SH-SY5Y (cell line): ENCODE measurements around the gene SKP2.

ENCODE experiments used
- GATA2 ChIP-seq: IDR thresholded peaks from 2 replicates; pipeline ENCODE4 v1.6.1; 2011; ENCODE audit warnings: mild to moderate bottlenecking, low read depth, low read length
- GATA3 ChIP-seq: IDR thresholded peaks from 2 replicates; pipeline ENCODE4 v1.6.1; 2011; ENCODE audit warnings: low read depth, mild to moderate bottlenecking, low read length, moderate library complexity

The SKP2 gene

DNA sequence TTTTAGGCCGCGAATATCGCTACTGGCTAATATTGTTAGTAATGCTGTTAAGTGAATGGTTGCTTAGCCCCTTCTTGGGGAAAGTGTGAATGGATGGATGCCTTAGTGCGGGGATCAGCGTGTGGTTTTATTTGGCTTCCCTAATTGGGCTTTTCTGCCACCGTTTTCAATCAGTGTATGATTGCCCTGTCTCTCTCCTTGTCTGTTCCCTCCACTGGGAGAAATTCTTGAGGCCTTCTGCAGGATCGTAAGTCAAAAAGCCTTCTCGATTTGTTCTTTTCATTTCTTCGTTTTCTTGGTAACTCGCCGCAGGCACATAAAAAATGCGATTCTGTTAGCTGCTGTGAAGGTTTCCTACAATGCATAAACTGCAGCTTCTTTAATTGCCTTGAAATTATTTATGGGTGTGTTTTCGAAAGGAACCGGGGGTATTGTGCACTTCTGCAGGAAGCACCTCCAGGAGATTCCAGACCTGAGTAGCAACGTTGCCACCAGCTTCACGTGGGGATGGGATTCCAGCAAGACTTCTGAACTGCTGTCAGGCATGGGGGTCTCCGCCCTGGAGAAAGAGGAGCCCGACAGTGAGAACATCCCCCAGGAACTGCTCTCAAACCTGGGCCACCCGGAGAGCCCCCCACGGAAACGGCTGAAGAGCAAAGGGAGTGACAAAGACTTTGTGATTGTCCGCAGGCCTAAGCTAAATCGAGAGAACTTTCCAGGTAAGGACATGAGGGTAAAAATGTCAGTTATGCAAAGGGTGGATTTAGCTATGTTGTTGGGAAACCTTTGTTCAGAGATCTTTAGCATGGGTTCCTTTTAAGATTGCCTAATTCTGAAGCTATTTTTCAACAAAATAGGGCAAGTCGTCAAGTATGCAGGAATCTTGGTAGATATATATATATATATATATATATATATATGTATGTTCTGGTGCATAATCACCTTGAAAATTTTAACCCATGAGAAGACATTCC, 700 bp downstream of the SKP2 start:
- TF ChIP-seq GATA3 (no peak), GATA2 (no peak)

DNA sequence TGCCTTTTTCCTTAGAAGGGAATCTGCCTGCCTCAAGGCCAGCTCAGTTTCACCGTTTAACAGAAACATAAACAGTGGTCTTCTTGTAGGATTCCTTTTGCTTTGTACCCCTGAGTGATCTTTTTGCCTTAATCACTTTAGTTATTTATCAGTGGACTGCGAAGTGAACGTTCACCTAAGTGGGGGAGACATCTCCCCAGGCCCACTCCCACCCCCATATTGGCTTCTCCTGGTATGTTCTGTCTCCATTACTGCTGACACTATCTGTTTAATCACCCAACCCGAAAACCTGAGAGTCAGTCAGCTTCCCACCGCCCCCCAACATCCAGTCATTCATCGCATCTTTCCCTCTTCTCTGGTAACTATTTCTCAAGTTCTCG, 1.4 kb downstream of the SKP2 start:
- TF ChIP-seq GATA3 (no peak), GATA2 (no peak)

DNA sequence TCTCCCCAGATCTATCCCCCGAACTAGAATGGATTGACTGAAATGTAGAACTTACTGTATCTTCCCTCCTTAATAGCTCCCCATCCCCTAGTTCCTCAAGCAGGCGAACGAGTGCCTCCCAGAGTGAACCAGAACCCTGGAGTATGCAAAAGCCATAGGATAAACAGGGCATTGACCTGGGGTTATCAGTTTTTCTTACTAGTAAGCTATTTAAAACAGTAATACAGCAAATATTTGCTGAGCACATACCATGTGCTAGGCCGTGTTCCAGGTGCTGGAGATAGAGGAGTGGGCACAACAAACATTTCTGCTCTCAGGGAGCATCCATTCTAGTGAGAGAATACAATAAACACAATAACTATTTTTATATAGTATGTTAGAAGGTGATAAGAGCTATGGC, 1.8 kb downstream of the SKP2 start:
- no peak for TF ChIP-seq GATA2
- TF ChIP-seq GATA3 = no peak

DNA sequence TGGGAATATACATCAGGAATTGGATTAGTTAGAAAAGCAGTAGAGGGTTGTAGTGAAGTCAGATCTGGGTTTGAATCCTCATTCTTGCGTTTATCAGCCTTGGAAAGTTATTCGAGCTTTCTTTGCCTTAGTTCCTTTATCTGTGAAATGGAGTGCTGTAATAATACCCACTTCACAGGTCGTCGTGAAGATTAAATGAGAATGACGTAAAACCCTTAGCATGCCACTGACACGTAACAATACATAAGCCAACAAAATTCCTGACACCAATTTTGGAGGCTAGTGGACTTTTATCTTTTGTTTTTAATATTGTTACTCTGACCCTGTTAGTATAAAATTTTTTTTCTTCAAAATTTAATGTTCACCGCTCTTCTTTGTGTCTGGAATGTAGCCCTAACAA, 3.4 kb downstream of the SKP2 start:
- TF ChIP-seq GATA3 (no peak), GATA2 (no peak)

DNA sequence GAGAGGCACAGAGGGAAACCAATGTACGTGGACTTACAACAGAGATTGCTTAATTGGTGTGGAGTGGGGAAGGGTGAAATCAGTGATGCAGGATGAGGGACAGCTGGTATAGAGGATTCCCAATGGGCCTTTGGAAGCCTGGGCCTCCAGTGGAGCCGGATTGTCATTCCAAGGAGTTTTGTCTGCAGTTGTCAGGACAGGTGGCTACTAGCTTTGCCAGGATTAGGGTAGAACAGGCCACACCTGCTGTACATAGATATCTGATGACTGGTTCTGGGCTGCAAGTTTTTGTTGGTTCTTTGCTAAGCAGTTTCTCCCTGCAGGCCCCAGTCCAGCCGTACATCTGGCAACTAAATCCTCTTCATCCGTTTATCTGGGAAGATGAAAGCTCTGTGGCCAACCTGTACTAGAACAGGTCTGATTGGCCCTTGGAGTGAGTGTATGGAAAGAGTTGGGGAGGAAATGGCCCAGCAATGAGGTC, 4.2 kb downstream of the SKP2 start:
- TF ChIP-seq GATA3 (no peak), GATA2 (no peak)

DNA sequence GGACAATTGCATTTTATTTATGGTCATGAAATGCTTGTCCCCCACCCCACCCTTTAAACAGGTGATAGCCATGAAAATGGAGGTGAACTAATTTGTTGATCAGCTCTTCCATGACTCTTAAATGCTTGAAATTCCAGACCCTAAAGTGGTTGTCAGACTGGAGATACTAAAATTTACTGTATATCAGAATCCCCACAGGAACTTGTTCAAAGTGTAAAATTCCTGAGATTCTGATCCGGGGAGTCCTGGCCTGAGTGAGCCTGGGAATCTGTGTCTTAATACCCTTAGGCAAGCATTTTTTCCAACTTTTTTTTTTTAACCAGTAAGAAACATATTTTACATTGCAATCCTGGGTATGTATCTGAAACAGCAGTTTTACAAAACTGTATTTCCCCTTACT, 4.7 kb downstream of the SKP2 start:
- no peak for TF ChIP-seq GATA3
- TF ChIP-seq GATA2 = no peak

DNA sequence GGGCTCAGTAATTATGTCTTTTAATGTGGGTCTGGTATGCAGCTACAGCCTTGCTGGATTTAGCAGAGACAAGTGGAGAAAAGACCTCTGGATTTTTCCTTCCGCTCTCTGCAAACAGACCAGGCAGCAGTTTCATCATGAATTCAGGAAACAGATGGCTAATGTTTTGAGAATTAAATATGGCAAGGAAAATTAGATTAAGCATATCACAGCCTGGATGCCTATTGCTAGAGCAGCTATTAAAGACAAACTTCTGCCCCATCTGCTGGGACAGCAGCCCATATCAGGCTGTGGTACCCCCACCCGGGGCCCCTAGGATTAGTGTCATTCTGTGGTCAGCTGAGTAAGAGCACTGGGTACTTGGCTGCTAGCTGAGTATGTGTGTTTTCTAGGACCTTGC, 6.2 kb downstream of the SKP2 start:
- TF ChIP-seq GATA2 = peak; percentile 69
- no peak for TF ChIP-seq GATA3

DNA sequence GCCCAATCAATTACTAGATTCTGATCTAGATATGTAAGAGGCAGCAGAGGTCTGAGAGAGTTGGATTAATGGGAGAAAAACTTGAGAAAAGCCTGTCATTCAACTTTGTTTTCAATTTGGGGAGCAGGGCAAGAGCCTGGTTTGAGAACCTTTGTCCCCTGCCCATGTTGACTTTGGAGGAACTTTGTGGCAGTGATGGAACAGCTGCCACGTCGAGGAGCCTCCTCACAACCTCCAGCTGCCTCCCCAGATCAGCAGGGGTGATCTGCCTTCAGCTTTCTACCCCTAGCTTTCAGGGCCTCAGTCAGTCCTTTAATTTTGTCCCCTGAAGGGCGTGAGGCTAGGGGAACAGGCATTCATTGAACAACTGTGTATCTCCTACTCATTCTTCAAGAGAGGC, 8.7 kb downstream of the SKP2 start:
- no peak for TF ChIP-seq GATA3
- no peak for TF ChIP-seq GATA2

DNA sequence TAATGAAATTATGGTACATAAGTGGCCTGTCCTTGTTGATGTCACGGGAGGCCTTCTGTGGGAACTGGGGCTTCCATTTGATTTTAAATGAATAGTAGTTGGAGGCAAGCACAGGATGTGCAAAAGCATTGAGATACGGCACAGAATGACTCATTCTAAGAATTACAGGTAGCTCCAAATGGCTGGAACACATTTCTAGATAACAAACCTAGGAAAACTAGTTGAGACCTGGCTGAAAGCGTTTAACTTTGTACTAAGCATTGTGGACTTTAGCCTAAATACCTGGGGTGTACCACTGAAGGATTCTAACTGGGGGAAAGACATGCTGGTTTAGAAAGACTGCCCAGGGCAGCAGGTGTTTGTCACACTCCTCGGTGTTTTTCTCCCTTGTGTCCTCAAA, 9.4 kb downstream of the SKP2 start:
- no peak for TF ChIP-seq GATA3

DNA sequence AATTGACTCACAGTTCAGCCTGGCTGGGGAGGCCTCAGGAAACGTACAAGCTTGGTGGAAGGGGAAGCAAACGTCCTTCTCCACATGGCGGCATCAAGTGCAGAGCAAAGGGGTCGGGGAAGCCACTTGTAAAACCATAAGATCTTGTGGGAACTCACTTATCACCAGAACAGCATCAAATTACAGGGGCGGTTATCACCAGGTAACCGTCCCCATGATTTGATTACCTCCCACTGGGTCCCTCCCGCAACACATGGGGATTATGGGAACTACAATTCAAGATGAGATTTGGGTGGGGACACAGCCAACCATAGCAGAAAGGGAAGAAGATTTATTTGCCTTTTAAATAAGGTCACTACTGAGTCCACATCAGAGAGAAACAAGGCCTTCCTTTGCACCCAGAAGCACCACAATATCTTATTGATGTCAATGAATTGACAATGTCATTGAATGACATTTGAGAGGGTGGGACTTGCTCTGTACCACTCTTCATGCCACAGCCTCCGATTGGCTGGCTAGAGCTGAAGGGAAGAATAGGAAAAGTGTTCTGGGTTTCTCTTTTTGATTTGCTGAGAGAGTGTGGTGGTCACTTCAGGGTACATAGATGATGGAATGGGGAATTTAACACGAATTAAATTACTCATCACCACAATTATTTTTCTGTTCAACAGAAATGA, 11.0 kb downstream of the SKP2 start:
- TF ChIP-seq GATA3 = no peak
- no peak for TF ChIP-seq GATA2

DNA sequence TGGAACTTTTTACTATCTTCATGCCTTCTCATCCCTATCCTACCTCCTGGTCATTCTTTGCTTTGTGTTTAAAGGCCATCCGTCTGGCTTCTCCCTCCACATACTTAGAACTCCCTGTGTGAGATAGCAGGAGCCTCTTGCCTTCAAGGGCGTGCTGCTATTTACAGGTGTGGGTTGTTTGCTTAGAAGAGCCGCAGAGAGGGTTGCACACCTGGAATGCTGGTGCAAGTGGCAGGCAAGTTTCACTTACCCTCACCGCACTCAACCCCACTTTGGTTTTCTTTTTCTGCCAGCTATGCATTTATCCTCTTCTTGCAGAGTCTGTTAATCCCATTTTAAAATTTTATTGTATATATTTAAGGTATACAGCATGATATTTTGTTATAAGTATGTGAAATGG, 12.6 kb downstream of the SKP2 start:
- TF ChIP-seq GATA2 (no peak), GATA3 (no peak)

DNA sequence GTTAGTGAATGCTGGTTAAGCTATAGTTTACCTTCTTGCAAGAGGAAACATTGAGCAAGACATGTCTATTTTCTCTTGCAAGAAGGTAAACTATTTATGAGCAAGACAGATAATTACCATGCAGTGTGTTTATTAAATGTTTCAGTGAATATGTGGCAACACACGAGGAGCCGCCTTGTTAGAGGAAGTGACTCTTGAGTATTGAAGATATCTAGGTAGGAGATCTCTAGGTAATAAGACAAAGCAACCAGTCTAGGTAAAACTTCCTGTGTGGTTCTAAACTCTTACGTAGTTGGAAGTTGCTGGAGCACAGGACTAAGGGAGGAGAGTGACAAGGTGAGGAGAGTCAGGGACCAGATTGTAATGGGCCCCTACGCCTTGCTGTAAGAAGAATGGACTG, 16.8 kb downstream of the SKP2 start:
- TF ChIP-seq GATA3 (no peak), GATA2 (no peak)

DNA sequence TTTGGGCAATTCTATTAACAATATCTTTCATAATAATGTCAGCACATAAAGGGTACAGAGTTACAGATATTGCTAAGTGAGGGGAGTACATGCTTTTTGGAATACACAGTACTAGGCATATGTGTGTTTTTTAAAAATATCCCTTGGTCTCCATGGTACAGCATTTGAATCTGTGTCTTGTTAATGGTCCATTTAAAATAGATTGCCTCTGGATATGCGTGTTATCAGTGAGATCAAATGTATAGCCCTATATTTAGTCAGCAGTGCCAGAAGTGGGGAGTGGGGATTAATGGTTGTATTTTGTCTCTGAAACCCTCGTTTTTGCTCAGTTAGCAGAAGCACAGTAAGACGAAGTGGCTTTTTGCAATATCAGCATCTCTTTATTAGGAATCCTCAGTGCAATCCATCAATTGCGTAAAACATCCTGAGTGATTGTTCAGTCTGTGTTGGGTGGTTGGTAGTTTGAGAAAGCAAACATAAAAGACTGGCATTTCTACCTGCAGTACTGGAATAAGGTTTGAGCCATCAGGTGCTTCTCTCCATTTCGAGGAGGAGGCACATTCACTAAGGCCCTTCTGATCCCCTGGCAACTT, 19.0 kb downstream of the SKP2 start:
- TF ChIP-seq GATA3 = peak; percentile 75
- TF ChIP-seq GATA2 = peak; percentile 53; the same call in 1 of the 2 replicates

DNA sequence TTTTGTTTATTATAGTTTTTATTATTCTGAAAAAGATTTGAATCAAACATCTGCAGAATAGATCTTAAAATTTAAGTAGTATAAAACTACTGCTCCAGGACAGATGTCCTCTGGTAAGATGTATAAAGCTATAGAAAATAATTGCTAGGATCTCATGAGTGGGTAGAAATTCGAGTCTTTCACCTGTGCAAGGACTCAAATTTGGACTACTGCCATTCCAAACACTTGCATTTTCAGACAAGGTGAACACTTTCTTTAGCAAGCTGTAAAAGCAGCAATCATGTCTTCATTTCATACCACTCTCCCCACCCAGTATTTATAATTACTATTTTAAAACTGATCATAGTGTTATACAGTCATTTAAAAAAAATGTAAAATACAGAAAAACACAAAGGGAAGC, 20.7 kb downstream of the SKP2 start:
- TF ChIP-seq GATA2 (no peak), GATA3 (no peak)

DNA sequence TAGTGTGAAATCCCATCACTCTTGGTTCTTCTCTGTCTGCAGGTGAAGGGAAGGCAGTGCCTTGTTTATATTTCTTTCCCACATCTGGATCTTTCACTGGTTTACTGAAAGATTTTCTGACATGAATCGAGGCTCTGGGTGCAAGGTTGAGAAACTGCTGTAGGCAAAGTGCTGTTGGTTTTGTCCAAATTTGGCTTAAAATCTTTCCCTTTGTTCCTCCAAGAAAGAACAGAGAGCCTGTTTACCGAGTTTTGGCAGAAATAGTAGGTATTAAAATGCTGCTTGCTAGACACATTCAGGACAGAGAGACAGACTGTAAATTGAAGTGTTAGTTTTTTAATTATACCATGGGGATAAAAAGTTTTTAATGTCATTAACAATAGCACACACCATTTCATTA, 21.5 kb downstream of the SKP2 start:
- TF ChIP-seq GATA2 (no peak), GATA3 (no peak)

DNA sequence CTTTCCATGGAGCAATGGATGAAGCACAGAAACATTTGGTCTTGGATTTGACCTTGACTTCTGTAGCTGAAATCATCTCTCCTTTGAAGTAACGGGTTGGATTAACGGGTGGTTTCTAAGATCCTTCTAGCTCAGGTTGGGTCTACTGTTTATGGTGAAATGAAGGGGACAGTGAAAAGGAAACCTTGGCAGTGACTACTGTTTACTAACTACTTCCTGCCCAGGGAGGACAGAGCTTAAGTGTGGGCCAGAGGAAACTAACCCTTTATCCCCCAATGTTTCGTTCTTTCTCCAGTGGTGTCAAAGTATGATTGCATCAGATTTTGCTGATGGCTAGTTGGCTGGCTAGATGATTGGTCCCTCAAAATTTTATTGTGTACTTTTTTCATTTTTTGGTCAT, 22.2 kb downstream of the SKP2 start:
- no peak for TF ChIP-seq GATA3
- no peak for TF ChIP-seq GATA2
